Measurements from ENCODE around the gene SSTR1.

The SSTR1 gene

GRCh38 chr14:38233218-38233617 lies 25.5 kb downstream of the SSTR1 start:
- no peak overlapping the region for H3K4me3 ChIP-seq (ENCODE audit: low read depth, low read length)

GRCh38 chr14:38238332-38238731 lies 30.6 kb downstream of the SSTR1 start:
- H3K4me3 ChIP-seq (ENCODE audit: low read depth, low read length): no peak overlapping the region

GRCh38 chr14:38238878-38239277 lies 31.2 kb downstream of the SSTR1 start:
- H3K4me3 ChIP-seq (ENCODE audit: low read depth, low read length): no peak overlapping the region

GRCh38 chr14:38243696-38244240 lies 36.1 kb downstream of the SSTR1 start:
- H3K4me3 ChIP-seq (ENCODE audit: low read depth, low read length): no peak overlapping the region

GRCh38 chr14:38248321-38249028 lies 40.8 kb downstream of the SSTR1 start:
- H3K4me3 ChIP-seq (ENCODE audit: low read depth, low read length): no peak overlapping the region

- no peak overlapping the region for H3K4me3 ChIP-seq (ENCODE audit: low read depth, low read length)
Observed at GRCh38 chr14:38250331-38250730, 42.6 kb downstream of the SSTR1 start.

GRCh38 chr14:38252066-38252710 lies 44.5 kb downstream of the SSTR1 start:
- no peak overlapping the region for H3K4me3 ChIP-seq (ENCODE audit: low read depth, low read length)

GRCh38 chr14:38253676-38254075 lies 46.0 kb downstream of the SSTR1 start:
- H3K4me3 ChIP-seq (ENCODE audit: low read depth, low read length): no peak overlapping the region

GRCh38 chr14:38254571-38255407 lies 47.1 kb downstream of the SSTR1 start:
- H3K4me3 ChIP-seq (ENCODE audit: low read depth, low read length): peak overlapping the region; percentile 21

GRCh38 chr14:38255408-38255672 lies 47.6 kb downstream of the SSTR1 start:
- peak overlapping the region; percentile 21 for H3K4me3 ChIP-seq (ENCODE audit: low read depth, low read length)

- peak within 1 kb of the TSS; percentile 21 for H3K4me3 ChIP-seq (ENCODE audit: low read depth, low read length)
Observed at GRCh38 chr14:38255673-38256532, 48.2 kb downstream of the SSTR1 start, which contains the start of gene CLEC14A. CLEC14A (minus strand) TSS chr14:38256093; CDS start chr14:38256022, 71 bp downstream.

- no peak overlapping the region for H3K4me3 ChIP-seq (ENCODE audit: low read depth, low read length)
Observed at GRCh38 chr14:38256533-38256840, 48.8 kb downstream of the SSTR1 start.

GRCh38 chr14:38257507-38257906 lies 49.8 kb downstream of the SSTR1 start:
- no peak overlapping the region for H3K4me3 ChIP-seq (ENCODE audit: low read depth, low read length)

- H3K4me3 ChIP-seq (ENCODE audit: low read depth, low read length): no peak overlapping the region
Observed at GRCh38 chr14:38261620-38262019, 53.9 kb downstream of the SSTR1 start.
